ENCODE data around the gene N4BP3.

DNA sequence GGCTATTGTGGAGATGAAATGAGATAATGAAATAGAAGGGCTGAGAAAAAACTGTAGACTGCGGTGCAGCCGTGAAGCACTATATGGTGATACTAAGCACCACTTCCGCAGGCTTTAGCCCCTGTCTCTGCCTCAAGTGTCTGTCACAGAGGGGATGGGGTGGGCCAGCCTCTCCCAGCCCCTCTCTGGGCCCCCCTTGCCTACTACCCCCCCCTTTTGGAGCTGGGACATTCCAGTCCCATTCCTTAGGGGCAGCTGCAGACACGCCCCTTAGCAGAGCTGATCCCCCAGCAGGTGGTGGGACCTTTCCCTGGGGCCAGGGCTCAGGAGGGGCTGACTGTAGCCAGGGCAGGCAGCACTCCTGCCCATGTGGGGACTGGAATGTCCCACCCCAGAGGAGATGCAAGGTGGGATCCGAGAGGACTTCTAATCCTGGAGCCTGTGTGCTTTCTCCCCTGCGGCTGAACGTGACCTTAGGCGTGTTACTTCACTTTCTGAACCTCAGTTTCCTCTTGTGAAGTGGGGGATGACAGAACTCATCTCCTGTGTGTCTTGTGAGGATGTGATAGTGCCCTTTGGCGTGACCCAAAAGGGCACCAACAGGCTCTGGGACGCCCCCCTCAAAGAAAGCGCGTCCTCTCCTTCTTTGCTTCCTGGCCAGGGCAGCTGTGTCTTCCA is 1.9 kb downstream of the N4BP3 start:
- TF ChIP-seq, protein P1, sequence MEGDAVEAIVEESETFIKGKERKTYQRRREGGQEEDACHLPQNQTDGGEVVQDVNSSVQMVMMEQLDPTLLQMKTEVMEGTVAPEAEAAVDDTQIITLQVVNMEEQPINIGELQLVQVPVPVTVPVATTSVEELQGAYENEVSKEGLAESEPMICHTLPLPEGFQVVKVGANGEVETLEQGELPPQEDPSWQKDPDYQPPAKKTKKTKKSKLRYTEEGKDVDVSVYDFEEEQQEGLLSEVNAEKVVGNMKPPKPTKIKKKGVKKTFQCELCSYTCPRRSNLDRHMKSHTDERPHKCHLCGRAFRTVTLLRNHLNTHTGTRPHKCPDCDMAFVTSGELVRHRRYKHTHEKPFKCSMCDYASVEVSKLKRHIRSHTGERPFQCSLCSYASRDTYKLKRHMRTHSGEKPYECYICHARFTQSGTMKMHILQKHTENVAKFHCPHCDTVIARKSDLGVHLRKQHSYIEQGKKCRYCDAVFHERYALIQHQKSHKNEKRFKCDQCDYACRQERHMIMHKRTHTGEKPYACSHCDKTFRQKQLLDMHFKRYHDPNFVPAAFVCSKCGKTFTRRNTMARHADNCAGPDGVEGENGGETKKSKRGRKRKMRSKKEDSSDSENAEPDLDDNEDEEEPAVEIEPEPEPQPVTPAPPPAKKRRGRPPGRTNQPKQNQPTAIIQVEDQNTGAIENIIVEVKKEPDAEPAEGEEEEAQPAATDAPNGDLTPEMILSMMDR (IDR thresholded peaks at IDR 0.05) = no peak
- TF ChIP-seq POLR2A (IDR thresholded peaks at IDR 0.05) = no peak
